HepG2 (cell line): ENCODE measurements around the gene UAP1L1. TPM values are rescaled to one million over a fixed set of nuclear protein-coding genes. Genes with fewer than 3 reads are reported as not detected.

Source experiments
- HNRNPL ChIP-seq: fragments of 200-400 bp; formaldehyde crosslinking; IDR thresholded peaks from 2 replicates; pipeline ENCODE4 v1.6.1; 2017; ENCODE audit warnings: mild to moderate bottlenecking, low read depth, low read length
- KDM5B ChIP-seq: sonication (generic); formaldehyde crosslinking; IDR thresholded peaks from 2 replicates; pipeline ENCODE4 v1.4.0; 2020; ENCODE audit warnings: missing genetic modification reagents, mild to moderate bottlenecking, borderline replicate concordance
- KDM6A ChIP-seq: IDR thresholded peaks from 2 replicates; pipeline ENCODE4 v1.6.1; 2016; ENCODE audit warnings: low read depth
- KLF12 ChIP-seq: sonication (generic); formaldehyde crosslinking; IDR thresholded peaks from 2 replicates; pipeline ENCODE4 v1.4.0; 2020; ENCODE audit warnings: missing genetic modification reagents, borderline replicate concordance
- KLF6 ChIP-seq: IDR thresholded peaks from 2 replicates; pipeline ENCODE4 v1.8.0; 2016; ENCODE audit warnings: missing biosample characterization, missing genetic modification reagents
- LCORL ChIP-seq, 2 experiments: fragments of 450-650 bp in 1 of 2; sonication (generic) in 1 of 2; formaldehyde crosslinking in 1 of 2; IDR thresholded peaks; 2 replicates each; pipeline versions ENCODE4 v1.5.0 to v1.6.1; 2017 to 2020; ENCODE audit warnings: antibody characterized with exemption in 1 of 2, missing genetic modification reagents in 1 of 2
- PHF5A ChIP-seq: IDR thresholded peaks from one replicate; pipeline ENCODE4 v1.6.1; 2018; ENCODE audit warnings: low read depth, missing genetic modification reagents; ENCODE audit not compliant: unreplicated experiment
- PHF8 ChIP-seq: sonication (generic); formaldehyde crosslinking; IDR thresholded peaks from 2 replicates; pipeline ENCODE4 v1.5.0; 2020; ENCODE audit warnings: missing genetic modification reagents
- RNF2 ChIP-seq: fragments of 450-650 bp; conservative IDR thresholded peaks from 2 replicates; pipeline ENCODE4 v1.6.1; 2016; ENCODE audit warnings: low read depth
- SP5 ChIP-seq: IDR thresholded peaks from 2 replicates; pipeline ENCODE4 v1.6.1; 2016; ENCODE audit warnings: low read depth, borderline replicate concordance
- ZBTB7A ChIP-seq: sonication (generic); formaldehyde crosslinking; IDR thresholded peaks from 2 replicates; pipeline ENCODE4 v1.8.0; 2022; ENCODE audit warnings: mild to moderate bottlenecking, missing genetic modification reagents
- ZNF598 ChIP-seq: sonication (generic); formaldehyde crosslinking; IDR thresholded peaks from 2 replicates; pipeline ENCODE4 v1.5.1; 2020; ENCODE audit warnings: mild to moderate bottlenecking, missing genetic modification reagents, borderline replicate concordance
- ZNF746 ChIP-seq: sonication (generic); formaldehyde crosslinking; IDR thresholded peaks from 2 replicates; pipeline ENCODE4 v1.8.0; 2022; ENCODE audit warnings: mild to moderate bottlenecking, missing genetic modification reagents
- ZNF790 ChIP-seq: sonication (generic); formaldehyde crosslinking; IDR thresholded peaks from 2 replicates; pipeline ENCODE4 v1.8.0; 2022; ENCODE audit warnings: missing genetic modification reagents, mild to moderate bottlenecking, borderline replicate concordance
- polyA plus RNA-seq, 8 experiments: library from polyadenylated mRNA; depleted of rRNA in 3 of 8; stranded (reverse) in 7 of 8; unstranded in 1 of 8; fragments of >200 nt; fragmentation: Illumina TruSeq in 4 of 8; extraction: Trizol in 4 of 8; gene quantifications; 2 replicates each; pipeline versions ENCODE4 v1.2.1 to v1.2.3, GENCODE V29; 2011 to 2016; ENCODE audit warnings: low read depth in 4 of 8, missing spikeins in 1 of 8, mixed read lengths in 1 of 8; ENCODE audit not compliant: insufficient read depth in 1 of 8
- total RNA-seq, 5 experiments: library from RNA; depleted of rRNA; stranded (reverse); fragments of >200 nt; fragmentation: Illumina TruSeq; extraction: Trizol; gene quantifications; 2 replicates each; pipeline ENCODE4 v1.2.3, GENCODE V29; 2016; ENCODE audit warnings: low read depth in 1 of 5
- TF ChIP-seq, protein P1 (sequence below): IDR thresholded peaks from 2 replicates; pipeline ENCODE4 v1.6.1; 2012; ENCODE audit warnings: inconsistent platforms
- TF ChIP-seq, protein P2 (sequence below): sonication (generic); formaldehyde crosslinking; IDR thresholded peaks from 2 replicates; pipeline ENCODE4 v1.4.0; 2020; ENCODE audit warnings: missing genetic modification reagents
- TF ChIP-seq, protein P3 (sequence below), 2 experiments: fragments of 450-650 bp in 1 of 2; sonication (generic) in 1 of 2; formaldehyde crosslinking in 1 of 2; IDR thresholded peaks; 2 replicates each; pipeline versions ENCODE4 v1.6.1 to v1.8.0; 2016 to 2022; ENCODE audit warnings: antibody characterized with exemption in 1 of 2, mild to moderate bottlenecking in 1 of 2, missing genetic modification reagents in 1 of 2

UAP1L1 gene
- total and polyA plus RNA-seq, 2 of the 13 experiments (the other 11 are each of a cell fraction or from before 2014, with no cell fraction given), result 5.4 to 6.4 TPM

DNA sequence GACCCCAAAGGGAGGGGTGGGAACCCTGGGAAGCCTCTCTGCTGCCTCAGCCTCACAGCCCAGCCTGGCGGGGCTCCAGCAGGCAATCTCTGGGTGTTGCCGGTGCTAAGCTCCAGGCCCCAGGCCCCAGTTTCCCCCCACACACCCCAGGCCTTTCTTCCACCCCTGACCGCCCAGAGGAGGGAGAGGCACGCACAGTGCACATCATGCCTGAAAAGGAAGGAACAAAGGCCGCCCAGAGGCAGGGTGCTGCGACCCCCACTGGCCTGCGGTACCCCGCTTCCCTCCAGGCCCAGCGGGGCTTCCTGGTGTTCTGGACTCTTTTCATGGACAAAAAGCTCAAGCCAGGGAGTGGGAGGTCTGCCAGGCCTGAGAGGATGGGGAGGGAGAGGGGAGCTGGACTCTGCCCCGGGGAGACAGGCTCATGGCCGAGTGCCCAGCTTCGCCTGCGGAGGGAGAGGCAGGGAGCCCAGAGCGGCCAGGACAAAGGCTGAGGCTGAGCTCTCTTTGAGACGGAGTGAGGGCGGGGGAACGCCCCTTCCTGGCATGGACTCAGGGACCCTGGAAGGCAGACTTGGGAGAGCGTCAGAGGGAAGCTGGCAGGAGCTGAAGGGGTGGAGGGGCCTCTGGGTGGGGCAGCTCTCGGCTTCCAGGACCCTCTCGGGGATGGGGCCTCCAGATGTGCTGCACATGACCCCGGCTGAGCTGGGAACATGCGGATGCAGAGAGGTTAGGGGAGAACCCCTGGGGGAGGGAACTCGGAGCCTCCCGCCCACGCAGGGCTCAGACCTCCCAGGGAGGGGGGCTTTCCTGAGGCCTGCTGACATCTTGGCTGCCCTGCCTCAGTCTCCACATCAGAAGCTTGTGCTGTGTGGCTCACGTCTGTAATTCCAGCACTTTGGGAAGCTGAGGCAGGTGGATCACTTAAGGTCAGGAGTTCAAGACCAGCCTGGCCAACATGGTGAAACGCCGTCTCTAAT, 21.6 kb upstream of the UAP1L1 start (continued):
- TF ChIP-seq KLF12 (CRISPR knock-in tag) (peak; percentile 36; the same call in 1 of the 2 replicates), SP5 (CRISPR knock-in tag) (peak; percentile 89), LCORL (IDR thresholded peaks at IDR 0.05) (no peak), LCORL (CRISPR knock-in tag; IDR thresholded peaks at IDR 0.05) (peak; percentile 90), ZNF746 (peak; percentile 94), ZNF598 (0 out of 2 replicates have a peak, but pooled peaks have one; percentile 67), HNRNPL (peak; percentile 87; the same call in 1 of the 2 replicates), KDM5B (peak; percentile 36; the same call in 1 of the 2 replicates), ZBTB7A (CRISPR knock-in tag) (no peak; the same call in none of the 2 replicates), PHF8 (0 out of 2 replicates have a peak, but pooled peaks have one; percentile 6), ZNF790 (CRISPR knock-in tag) (no peak), RNF2 (no peak), KLF6 (0 out of 2 replicates have a peak, but pooled peaks have one; percentile 16), PHF5A (CRISPR knock-in tag) (peak; percentile 60), KDM6A (CRISPR knock-in tag) (peak; percentile 69)
- TF ChIP-seq, protein P1, sequence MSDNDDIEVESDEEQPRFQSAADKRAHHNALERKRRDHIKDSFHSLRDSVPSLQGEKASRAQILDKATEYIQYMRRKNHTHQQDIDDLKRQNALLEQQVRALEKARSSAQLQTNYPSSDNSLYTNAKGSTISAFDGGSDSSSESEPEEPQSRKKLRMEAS, result peak; percentile 55
- TF ChIP-seq, protein P2, sequence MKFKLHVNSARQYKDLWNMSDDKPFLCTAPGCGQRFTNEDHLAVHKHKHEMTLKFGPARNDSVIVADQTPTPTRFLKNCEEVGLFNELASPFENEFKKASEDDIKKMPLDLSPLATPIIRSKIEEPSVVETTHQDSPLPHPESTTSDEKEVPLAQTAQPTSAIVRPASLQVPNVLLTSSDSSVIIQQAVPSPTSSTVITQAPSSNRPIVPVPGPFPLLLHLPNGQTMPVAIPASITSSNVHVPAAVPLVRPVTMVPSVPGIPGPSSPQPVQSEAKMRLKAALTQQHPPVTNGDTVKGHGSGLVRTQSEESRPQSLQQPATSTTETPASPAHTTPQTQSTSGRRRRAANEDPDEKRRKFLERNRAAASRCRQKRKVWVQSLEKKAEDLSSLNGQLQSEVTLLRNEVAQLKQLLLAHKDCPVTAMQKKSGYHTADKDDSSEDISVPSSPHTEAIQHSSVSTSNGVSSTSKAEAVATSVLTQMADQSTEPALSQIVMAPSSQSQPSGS, result 0 out of 2 replicates have a peak, but pooled peaks have one; percentile 37
- TF ChIP-seq, protein P3, sequence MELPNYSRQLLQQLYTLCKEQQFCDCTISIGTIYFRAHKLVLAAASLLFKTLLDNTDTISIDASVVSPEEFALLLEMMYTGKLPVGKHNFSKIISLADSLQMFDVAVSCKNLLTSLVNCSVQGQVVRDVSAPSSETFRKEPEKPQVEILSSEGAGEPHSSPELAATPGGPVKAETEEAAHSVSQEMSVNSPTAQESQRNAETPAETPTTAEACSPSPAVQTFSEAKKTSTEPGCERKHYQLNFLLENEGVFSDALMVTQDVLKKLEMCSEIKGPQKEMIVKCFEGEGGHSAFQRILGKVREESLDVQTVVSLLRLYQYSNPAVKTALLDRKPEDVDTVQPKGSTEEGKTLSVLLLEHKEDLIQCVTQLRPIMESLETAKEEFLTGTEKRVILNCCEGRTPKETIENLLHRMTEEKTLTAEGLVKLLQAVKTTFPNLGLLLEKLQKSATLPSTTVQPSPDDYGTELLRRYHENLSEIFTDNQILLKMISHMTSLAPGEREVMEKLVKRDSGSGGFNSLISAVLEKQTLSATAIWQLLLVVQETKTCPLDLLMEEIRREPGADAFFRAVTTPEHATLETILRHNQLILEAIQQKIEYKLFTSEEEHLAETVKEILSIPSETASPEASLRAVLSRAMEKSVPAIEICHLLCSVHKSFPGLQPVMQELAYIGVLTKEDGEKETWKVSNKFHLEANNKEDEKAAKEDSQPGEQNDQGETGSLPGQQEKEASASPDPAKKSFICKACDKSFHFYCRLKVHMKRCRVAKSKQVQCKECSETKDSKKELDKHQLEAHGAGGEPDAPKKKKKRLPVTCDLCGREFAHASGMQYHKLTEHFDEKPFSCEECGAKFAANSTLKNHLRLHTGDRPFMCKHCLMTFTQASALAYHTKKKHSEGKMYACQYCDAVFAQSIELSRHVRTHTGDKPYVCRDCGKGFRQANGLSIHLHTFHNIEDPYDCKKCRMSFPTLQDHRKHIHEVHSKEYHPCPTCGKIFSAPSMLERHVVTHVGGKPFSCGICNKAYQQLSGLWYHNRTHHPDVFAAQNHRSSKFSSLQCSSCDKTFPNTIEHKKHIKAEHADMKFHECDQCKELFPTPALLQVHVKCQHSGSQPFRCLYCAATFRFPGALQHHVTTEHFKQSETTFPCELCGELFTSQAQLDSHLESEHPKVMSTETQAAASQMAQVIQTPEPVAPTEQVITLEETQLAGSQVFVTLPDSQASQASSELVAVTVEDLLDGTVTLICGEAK (IDR thresholded peaks at IDR 0.05), result no peak
- TF ChIP-seq, protein P3 (CRISPR knock-in tag; IDR thresholded peaks at IDR 0.05), result peak; percentile 32; the same call in 1 of the 2 replicates
